HCT116 (cell line): Measurements from ENCODE around the gene SLC22A5. TPM values are rescaled to one million over a fixed set of nuclear protein-coding genes. Genes with fewer than 3 reads are reported as not detected.

Experiments
- ATAC-seq: fragments of 200-7000 bp; cut with Tn5 transposase; 2 replicates; pipeline ENCODE4 v1.9.1; 2020; ENCODE audit warnings: mild to moderate bottlenecking, moderate library complexity
- BruUV-seq: library from RNA; stranded (reverse); fragments of 400-500 nt; replicated peaks from 2 replicates; lab custom pipeline; 2021; lab: Mats Ljungman, UMichigan
- CTCF ChIA-PET: fragments of 300-600 bp; sonication (Branson Sonifier 250); formaldehyde crosslinking; loops from one replicate; lab custom pipeline; 2021; ENCODE audit warnings: antibody characterized with exemption; lab: Charles Lee
- POLR2A ChIA-PET: fragments of 300-600, 350-600 bp; sonication (Branson Sonifier 250); formaldehyde crosslinking; loops from one replicate; lab custom pipeline; 2021; ENCODE audit warnings: antibody characterized with exemption; lab: Charles Lee
- RAD21 ChIA-PET, 2 experiments: fragments of 300-600 bp; sonication (Branson Sonifier 250); formaldehyde crosslinking; loops; one replicate each; lab custom pipeline; 2023; ENCODE audit warnings: low total read pairs in 2 of 2; ENCODE audit not compliant: uncharacterized antibody in 2 of 2, unreplicated experiment in 2 of 2, low non-redundant PET in 1 of 2; lab: Charles Lee
- DNase-seq: peaks from one replicate; pipeline ENCODE4 v3.0.0-alpha.2; 2010; ENCODE audit warnings: low read depth, low spot score
- H2AFZ ChIP-seq: fragments of 200-600 bp; shearing (Covaris generic), sonication (generic); 2 replicates; pipeline ENCODE4 v1.6.1; 2017; ENCODE audit warnings: low read depth, mixed run types, mixed read lengths, antibody characterized with exemption, low read length; ENCODE audit not compliant: poor library complexity, severe bottlenecking
- H3K27ac ChIP-seq: 2 replicates; pipeline ENCODE4 v1.5.1; 2012; ENCODE audit warnings: low read depth, low read length
- H3K27me3 ChIP-seq: fragments of 200-600 bp; sonication (generic); 2 replicates; pipeline ENCODE4 v1.6.1; 2016; ENCODE audit warnings: mixed run types, low read length, mixed read lengths; ENCODE audit not compliant: insufficient read depth
- H3K36me3 ChIP-seq, 2 experiments: fragments of 200-500 bp in 1 of 2; fragments of 200-600 bp in 1 of 2; sonication (Bioruptor generic) in 1 of 2; sonication (generic) in 1 of 2; 2 replicates each; pipeline versions ENCODE4 v1.5.1 to v1.6.1; 2014 to 2016; ENCODE audit warnings: low read length in 2 of 2, inconsistent platforms in 1 of 2, mixed read lengths in 1 of 2, mixed run types in 1 of 2; ENCODE audit not compliant: insufficient read depth in 2 of 2, control insufficient read depth in 1 of 2
- H3K4me1 ChIP-seq, 2 experiments: fragments of 200-600 bp in 1 of 2; sonication (generic) in 1 of 2; 2 replicates each; pipeline versions ENCODE4 v1.5.1 to v1.6.1; 2012 to 2017; ENCODE audit warnings: low read length in 2 of 2, inconsistent platforms in 1 of 2, mild to moderate bottlenecking in 1 of 2, mixed read lengths in 1 of 2, mixed run types in 1 of 2, moderate library complexity in 1 of 2; ENCODE audit not compliant: insufficient read depth in 2 of 2, control insufficient read depth in 1 of 2
- H3K4me2 ChIP-seq: fragments of 200-600 bp; sonication (generic); 2 replicates; pipeline ENCODE4 v1.6.1; 2017; ENCODE audit warnings: mixed run types, low read length, mixed read lengths
- H3K4me3 ChIP-seq, 2 experiments: fragments of 200-600 bp in 1 of 2; sonication (generic) in 1 of 2; replicated peaks in 1 of 2; 2 replicates each; pipeline ENCODE4 v1.5.1; 2011 to 2016; ENCODE audit warnings: low read length in 2 of 2, control low read depth in 1 of 2, low read depth in 1 of 2, mild to moderate bottlenecking in 1 of 2, mixed read lengths in 1 of 2, mixed run types in 1 of 2
- H3K79me2 ChIP-seq: fragments of 200-600 bp; sonication (generic); 2 replicates; pipeline ENCODE4 v1.6.1; 2017; ENCODE audit warnings: mild to moderate bottlenecking, mixed run types, low read length, moderate library complexity, mixed read lengths; ENCODE audit not compliant: insufficient read depth
- H3K9ac ChIP-seq: fragments of 200-600 bp; sonication (generic); 2 replicates; pipeline ENCODE4 v1.6.1; 2016; ENCODE audit warnings: low read length, mixed read lengths
- H3K9me2 ChIP-seq: fragments of 200-600 bp; sonication (generic), shearing (Covaris generic); 2 replicates; pipeline ENCODE4 v1.6.1; 2017; ENCODE audit warnings: mixed run types, mild to moderate bottlenecking, moderate library complexity; ENCODE audit not compliant: insufficient read depth
- H3K9me3 ChIP-seq, 2 experiments: fragments of 200-500 bp in 1 of 2; fragments of 200-600 bp in 1 of 2; sonication (Bioruptor generic) in 1 of 2; sonication (generic) in 1 of 2; 2 replicates each; pipeline ENCODE4 v1.6.1; 2014 to 2017; ENCODE audit warnings: low read length in 2 of 2, mixed read lengths in 2 of 2, inconsistent platforms in 1 of 2, low read depth in 1 of 2, mild to moderate bottlenecking in 1 of 2, mixed run types in 1 of 2, moderate library complexity in 1 of 2; ENCODE audit not compliant: control insufficient read depth in 1 of 2, insufficient read depth in 1 of 2
- H4K20me1 ChIP-seq: fragments of 200-600 bp; sonication (generic), shearing (Covaris generic); 2 replicates; pipeline ENCODE4 v1.6.1; 2017; ENCODE audit warnings: mixed run types, mild to moderate bottlenecking, moderate library complexity; ENCODE audit not compliant: insufficient read depth
- CBX3 ChIP-seq: IDR thresholded peaks from 2 replicates; pipeline ENCODE4 v1.6.1; 2012; ENCODE audit warnings: low read depth
- CEBPB ChIP-seq: IDR thresholded peaks from 2 replicates; pipeline ENCODE4 v1.6.1; 2012; ENCODE audit warnings: low read depth
- CTCF ChIP-seq, 3 experiments: fragments of 200-600 bp in 1 of 3; sonication (generic) in 1 of 3; IDR thresholded peaks in 2 of 3; conservative IDR thresholded peaks in 1 of 3; 2 replicates each; pipeline ENCODE4 v1.5.1; 2012 to 2017; ENCODE audit warnings: low read depth in 2 of 3, low read length in 2 of 3, antibody characterized with exemption in 1 of 3, borderline replicate concordance in 1 of 3, control low read depth in 1 of 3, mild to moderate bottlenecking in 1 of 3, mixed read lengths in 1 of 3, mixed run types in 1 of 3, moderate library complexity in 1 of 3; ENCODE audit not compliant: insufficient read depth in 1 of 3
- EGR1 ChIP-seq: IDR thresholded peaks from 2 replicates; pipeline ENCODE4 v1.6.1; 2012; ENCODE audit warnings: low read depth
- FOSL1 ChIP-seq: IDR thresholded peaks from 2 replicates; pipeline ENCODE4 v1.6.1; 2012; ENCODE audit warnings: low read depth
- RAD21 ChIP-seq: IDR thresholded peaks from 2 replicates; pipeline ENCODE4 v1.6.1; 2012; ENCODE audit warnings: low read depth, mild to moderate bottlenecking
- REST ChIP-seq: IDR thresholded peaks from 2 replicates; pipeline ENCODE4 v1.6.1; 2012; ENCODE audit warnings: low read depth
- SP1 ChIP-seq: IDR thresholded peaks from 2 replicates; pipeline ENCODE4 v1.6.1; 2012; ENCODE audit warnings: low read depth
- SRF ChIP-seq: IDR thresholded peaks from 2 replicates; pipeline ENCODE4 v1.6.1; 2012; ENCODE audit warnings: low read depth
- YY1 ChIP-seq: IDR thresholded peaks from 2 replicates; pipeline ENCODE4 v1.6.1; 2011; ENCODE audit warnings: low read length, low read depth, moderate library complexity, mild to moderate bottlenecking; ENCODE audit not compliant: insufficient replicate concordance; ENCODE audit errors: extremely low read depth
- ZFX ChIP-seq: fragments of 450-650 bp; IDR thresholded peaks from 2 replicates; pipeline ENCODE4 v1.6.1; 2017
- ZNF274 ChIP-seq: fragments of 200-500 bp; sonication (Bioruptor generic); IDR thresholded peaks from 2 replicates; pipeline ENCODE4 v1.6.1; 2014; ENCODE audit warnings: mild to moderate bottlenecking, low read depth, low read length, inconsistent platforms
- intact Hi-C: fragments of 100-400 bp; cut with micrococcal nuclease; formaldehyde crosslinking; loops from 2 replicates; pipeline ENCODE4 v1.10.0; 2022
- total RNA-seq: library from RNA; stranded (reverse); gene quantifications from one replicate; pipeline ENCODE4 v1.2.1, GENCODE V29; 2021; ENCODE audit not compliant: unreplicated experiment
- TF ChIP-seq, protein P1 (sequence below): IDR thresholded peaks from 2 replicates; pipeline ENCODE4 v1.6.1; 2011; ENCODE audit warnings: mild to moderate bottlenecking, low read length, moderate library complexity; ENCODE audit not compliant: insufficient replicate concordance; ENCODE audit errors: extremely low read depth

SLC22A5 gene
- total RNA-seq, 1 experiment from 2014 or later = 9.9 TPM

GRCh38 chr5:132335402-132335801 lies 34.1 kb upstream of the SLC22A5 start:
- no peaks in the 10 kb centered on the region for H3K9me3 ChIP-seq
- DNase-seq (no peak), ATAC-seq (no peak)
- CTCF ChIA-PET = no interaction called here
- RAD21 ChIA-PET = no interaction called here
- H2AFZ ChIP-seq = no peak overlapping the region
- no peaks in the 10 kb centered on the region for H3K79me2 ChIP-seq
- no peak overlapping the region for H3K4me3 ChIP-seq
- no peaks in the 10 kb centered on the region for H3K36me3 ChIP-seq
- H4K20me1 ChIP-seq = no peaks in the 10 kb centered on the region
- intact Hi-C loops = no loop called here
- H3K27ac ChIP-seq = no peak overlapping the region
- H3K9ac ChIP-seq = no peak overlapping the region
- no peak overlapping the region for H3K4me2 ChIP-seq
- no peak for TF ChIP-seq CTCF (IDR thresholded peaks at IDR 0.05 in 2 of 3, conservative IDR thresholded peaks at IDR 0.05 in 1 of 3; ENCODE audit: borderline replicate concordance in 1 of 3, insufficient read depth in 1 of 3, low read depth in 2 of 3, low read length in 2 of 3)
- TF ChIP-seq SRF = no peak
- TF ChIP-seq CEBPB = no peak
- TF ChIP-seq CBX3 = no peak
- POLR2A ChIA-PET = no interaction called here
- H3K4me1 ChIP-seq = no peaks in the 10 kb centered on the region
- no TSS peak for BruUV-seq
- H3K27me3 ChIP-seq = no peaks in the 10 kb centered on the region
- H3K9me2 ChIP-seq = no peaks in the 10 kb centered on the region

GRCh38 chr5:132339502-132339901 lies 30.0 kb upstream of the SLC22A5 start:
- Histone ChIP-seq H3K27me3 (no peaks in the 10 kb centered on the region), H3K79me2 (no peaks in the 10 kb centered on the region), H3K27ac (no peak overlapping the region), H3K4me3 (no peak overlapping the region), H3K9me2 (no peaks in the 10 kb centered on the region), H3K9me3 (no peaks in the 10 kb centered on the region), H2AFZ (no peak overlapping the region), H3K9ac (no peak overlapping the region), H3K4me1 (no peaks in the 10 kb centered on the region), H3K4me2 (no peak overlapping the region), H4K20me1 (no peaks in the 10 kb centered on the region), H3K36me3 (no peaks in the 10 kb centered on the region)
- ChIA-PET CTCF (no interaction called here), POLR2A (interaction anchor here (0.7 kb wide), 1 partner anchor 37 kb away, joined by 4 read pairs; no protein-coding TSS in a partner anchor), RAD21 (no interaction called here)
- intact Hi-C loops = no loop called here
- no TSS peak for BruUV-seq
- ATAC-seq (no peak), DNase-seq (no peak)
- no peak for TF ChIP-seq REST
- no peak for TF ChIP-seq CBX3
- no peak for TF ChIP-seq FOSL1
- no peak for TF ChIP-seq SRF
- no peak for TF ChIP-seq YY1
- TF ChIP-seq, protein P1, sequence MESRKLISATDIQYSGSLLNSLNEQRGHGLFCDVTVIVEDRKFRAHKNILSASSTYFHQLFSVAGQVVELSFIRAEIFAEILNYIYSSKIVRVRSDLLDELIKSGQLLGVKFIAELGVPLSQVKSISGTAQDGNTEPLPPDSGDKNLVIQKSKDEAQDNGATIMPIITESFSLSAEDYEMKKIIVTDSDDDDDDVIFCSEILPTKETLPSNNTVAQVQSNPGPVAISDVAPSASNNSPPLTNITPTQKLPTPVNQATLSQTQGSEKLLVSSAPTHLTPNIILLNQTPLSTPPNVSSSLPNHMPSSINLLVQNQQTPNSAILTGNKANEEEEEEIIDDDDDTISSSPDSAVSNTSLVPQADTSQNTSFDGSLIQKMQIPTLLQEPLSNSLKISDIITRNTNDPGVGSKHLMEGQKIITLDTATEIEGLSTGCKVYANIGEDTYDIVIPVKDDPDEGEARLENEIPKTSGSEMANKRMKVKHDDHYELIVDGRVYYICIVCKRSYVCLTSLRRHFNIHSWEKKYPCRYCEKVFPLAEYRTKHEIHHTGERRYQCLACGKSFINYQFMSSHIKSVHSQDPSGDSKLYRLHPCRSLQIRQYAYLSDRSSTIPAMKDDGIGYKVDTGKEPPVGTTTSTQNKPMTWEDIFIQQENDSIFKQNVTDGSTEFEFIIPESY = no peak
- TF ChIP-seq RAD21 = no peak
- TF ChIP-seq ZNF274 = no peak
- TF ChIP-seq ZFX = no peak
- no peak for TF ChIP-seq EGR1
- no peak for TF ChIP-seq SP1
